HepG2 (cell line): Measurements from ENCODE around the gene TTLL7. TPM values are rescaled to one million over a fixed set of nuclear protein-coding genes. Genes with fewer than 3 reads are reported as not detected.

ENCODE experiments used
- ESRRA ChIP-seq: sonication (generic); formaldehyde crosslinking; IDR thresholded peaks from 2 replicates; pipeline ENCODE4 v1.5.1; 2020; ENCODE audit warnings: mild to moderate bottlenecking, low read depth, missing genetic modification reagents
- FOSL2 ChIP-seq: sonication (generic); formaldehyde crosslinking; IDR thresholded peaks from 2 replicates; pipeline ENCODE4 v1.4.0; 2020; ENCODE audit warnings: missing genetic modification reagents
- PAWR ChIP-seq: sonication (generic); formaldehyde crosslinking; IDR thresholded peaks from 2 replicates; pipeline ENCODE4 v1.4.0; 2020; ENCODE audit warnings: missing genetic modification reagents, mild to moderate bottlenecking, borderline replicate concordance
- RORA ChIP-seq: sonication (generic); formaldehyde crosslinking; IDR thresholded peaks from 2 replicates; pipeline ENCODE4 v1.5.0; 2020; ENCODE audit warnings: mild to moderate bottlenecking, missing genetic modification reagents, moderate library complexity
- SP2 ChIP-seq: sonication (generic); formaldehyde crosslinking; IDR thresholded peaks from 2 replicates; pipeline ENCODE4 v1.5.1; 2020; ENCODE audit warnings: mild to moderate bottlenecking, missing genetic modification reagents
- ZBTB7B ChIP-seq: sonication (generic); formaldehyde crosslinking; IDR thresholded peaks from 2 replicates; pipeline ENCODE4 v1.4.0; 2020; ENCODE audit warnings: missing genetic modification reagents
- ZNF124 ChIP-seq: sonication (generic); formaldehyde crosslinking; IDR thresholded peaks from 2 replicates; pipeline ENCODE4 v1.4.0; 2020; ENCODE audit warnings: missing genetic modification reagents
- ZNF331 ChIP-seq: sonication (generic); formaldehyde crosslinking; IDR thresholded peaks from 2 replicates; pipeline ENCODE4 v1.4.0; 2020; ENCODE audit warnings: missing genetic modification reagents
- polyA plus RNA-seq, 8 experiments: library from polyadenylated mRNA; depleted of rRNA in 3 of 8; stranded (reverse) in 7 of 8; unstranded in 1 of 8; fragments of >200 nt; fragmentation: Illumina TruSeq in 4 of 8; extraction: Trizol in 4 of 8; gene quantifications; 2 replicates each; pipeline versions ENCODE4 v1.2.1 to v1.2.3, GENCODE V29; 2011 to 2016; ENCODE audit warnings: low read depth in 4 of 8, missing spikeins in 1 of 8, mixed read lengths in 1 of 8; ENCODE audit not compliant: insufficient read depth in 1 of 8
- total RNA-seq, 5 experiments: library from RNA; depleted of rRNA; stranded (reverse); fragments of >200 nt; fragmentation: Illumina TruSeq; extraction: Trizol; gene quantifications; 2 replicates each; pipeline ENCODE4 v1.2.3, GENCODE V29; 2016; ENCODE audit warnings: low read depth in 1 of 5
- TF ChIP-seq, protein P1 (sequence below): sonication (generic); formaldehyde crosslinking; IDR thresholded peaks from 2 replicates; pipeline ENCODE4 v1.5.0; 2020; ENCODE audit warnings: mild to moderate bottlenecking, missing genetic modification reagents
- TF ChIP-seq, protein P2 (sequence below): sonication (generic); formaldehyde crosslinking; IDR thresholded peaks from one replicate; pipeline ENCODE4 v1.5.1; 2020; ENCODE audit warnings: mild to moderate bottlenecking, missing genetic modification reagents; ENCODE audit errors: not compliant biosample characterization
- TF ChIP-seq, protein P3 (sequence below): sonication (generic); formaldehyde crosslinking; IDR thresholded peaks from 2 replicates; pipeline ENCODE4 v1.5.1; 2020; ENCODE audit warnings: mild to moderate bottlenecking, missing genetic modification reagents
- TF ChIP-seq, protein P4 (sequence below): sonication (generic); formaldehyde crosslinking; IDR thresholded peaks from 2 replicates; pipeline ENCODE4 v1.5.0; 2020; ENCODE audit warnings: mild to moderate bottlenecking, missing genetic modification reagents, moderate library complexity

Gene TTLL7
- total and polyA plus RNA-seq, 2 of the 13 experiments (the other 11 are each of a cell fraction or from before 2014, with no cell fraction given): 0.07 to 0.22 TPM

DNA sequence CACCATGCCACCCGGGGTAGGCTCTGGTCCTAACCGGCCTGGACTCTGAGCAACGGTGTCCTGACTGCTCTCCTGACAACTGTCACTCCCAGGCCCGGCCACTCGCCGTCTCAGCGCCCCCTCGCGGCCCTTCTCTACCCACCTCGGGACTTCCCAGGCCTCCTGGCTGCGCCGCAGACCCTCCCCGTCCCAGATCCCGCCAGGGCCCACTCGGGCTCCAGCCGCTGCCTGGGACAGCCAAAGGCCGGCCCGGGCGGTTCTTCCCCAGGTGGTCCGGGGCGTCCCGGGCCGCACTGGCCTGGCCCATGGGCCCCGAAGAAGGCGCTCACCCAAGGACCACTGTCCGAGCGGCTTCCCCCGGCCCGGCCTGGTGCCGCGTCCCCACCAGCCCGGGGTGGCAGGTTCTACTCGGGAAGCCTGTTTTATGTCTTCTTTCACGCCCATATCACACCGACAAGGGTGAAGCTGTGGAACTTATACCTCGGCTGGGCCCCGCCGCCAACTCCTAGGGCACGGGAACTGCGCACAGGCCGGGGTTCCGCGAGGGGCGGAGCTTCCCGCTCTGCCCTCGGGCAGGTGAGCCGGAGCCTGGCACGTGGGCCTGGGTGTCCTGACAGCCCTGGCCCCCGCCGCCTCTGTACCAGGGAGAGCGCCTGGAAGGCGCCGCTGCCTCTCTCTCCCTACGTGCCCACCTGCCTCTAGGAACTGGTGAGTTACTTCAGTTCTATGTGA, 138.3 kb downstream of the TTLL7 start (continued):
- TF ChIP-seq, protein P1, sequence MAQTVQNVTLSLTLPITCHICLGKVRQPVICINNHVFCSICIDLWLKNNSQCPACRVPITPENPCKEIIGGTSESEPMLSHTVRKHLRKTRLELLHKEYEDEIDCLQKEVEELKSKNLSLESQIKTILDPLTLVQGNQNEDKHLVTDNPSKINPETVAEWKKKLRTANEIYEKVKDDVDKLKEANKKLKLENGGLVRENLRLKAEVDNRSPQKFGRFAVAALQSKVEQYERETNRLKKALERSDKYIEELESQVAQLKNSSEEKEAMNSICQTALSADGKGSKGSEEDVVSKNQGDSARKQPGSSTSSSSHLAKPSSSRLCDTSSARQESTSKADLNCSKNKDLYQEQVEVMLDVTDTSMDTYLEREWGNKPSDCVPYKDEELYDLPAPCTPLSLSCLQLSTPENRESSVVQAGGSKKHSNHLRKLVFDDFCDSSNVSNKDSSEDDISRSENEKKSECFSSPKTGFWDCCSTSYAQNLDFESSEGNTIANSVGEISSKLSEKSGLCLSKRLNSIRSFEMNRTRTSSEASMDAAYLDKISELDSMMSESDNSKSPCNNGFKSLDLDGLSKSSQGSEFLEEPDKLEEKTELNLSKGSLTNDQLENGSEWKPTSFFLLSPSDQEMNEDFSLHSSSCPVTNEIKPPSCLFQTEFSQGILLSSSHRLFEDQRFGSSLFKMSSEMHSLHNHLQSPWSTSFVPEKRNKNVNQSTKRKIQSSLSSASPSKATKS: no peak
- 0 out of 2 replicates have a peak, but pooled peaks have one; percentile 47 for TF ChIP-seq ZNF331 (CRISPR knock-in tag)
- TF ChIP-seq, protein P2, sequence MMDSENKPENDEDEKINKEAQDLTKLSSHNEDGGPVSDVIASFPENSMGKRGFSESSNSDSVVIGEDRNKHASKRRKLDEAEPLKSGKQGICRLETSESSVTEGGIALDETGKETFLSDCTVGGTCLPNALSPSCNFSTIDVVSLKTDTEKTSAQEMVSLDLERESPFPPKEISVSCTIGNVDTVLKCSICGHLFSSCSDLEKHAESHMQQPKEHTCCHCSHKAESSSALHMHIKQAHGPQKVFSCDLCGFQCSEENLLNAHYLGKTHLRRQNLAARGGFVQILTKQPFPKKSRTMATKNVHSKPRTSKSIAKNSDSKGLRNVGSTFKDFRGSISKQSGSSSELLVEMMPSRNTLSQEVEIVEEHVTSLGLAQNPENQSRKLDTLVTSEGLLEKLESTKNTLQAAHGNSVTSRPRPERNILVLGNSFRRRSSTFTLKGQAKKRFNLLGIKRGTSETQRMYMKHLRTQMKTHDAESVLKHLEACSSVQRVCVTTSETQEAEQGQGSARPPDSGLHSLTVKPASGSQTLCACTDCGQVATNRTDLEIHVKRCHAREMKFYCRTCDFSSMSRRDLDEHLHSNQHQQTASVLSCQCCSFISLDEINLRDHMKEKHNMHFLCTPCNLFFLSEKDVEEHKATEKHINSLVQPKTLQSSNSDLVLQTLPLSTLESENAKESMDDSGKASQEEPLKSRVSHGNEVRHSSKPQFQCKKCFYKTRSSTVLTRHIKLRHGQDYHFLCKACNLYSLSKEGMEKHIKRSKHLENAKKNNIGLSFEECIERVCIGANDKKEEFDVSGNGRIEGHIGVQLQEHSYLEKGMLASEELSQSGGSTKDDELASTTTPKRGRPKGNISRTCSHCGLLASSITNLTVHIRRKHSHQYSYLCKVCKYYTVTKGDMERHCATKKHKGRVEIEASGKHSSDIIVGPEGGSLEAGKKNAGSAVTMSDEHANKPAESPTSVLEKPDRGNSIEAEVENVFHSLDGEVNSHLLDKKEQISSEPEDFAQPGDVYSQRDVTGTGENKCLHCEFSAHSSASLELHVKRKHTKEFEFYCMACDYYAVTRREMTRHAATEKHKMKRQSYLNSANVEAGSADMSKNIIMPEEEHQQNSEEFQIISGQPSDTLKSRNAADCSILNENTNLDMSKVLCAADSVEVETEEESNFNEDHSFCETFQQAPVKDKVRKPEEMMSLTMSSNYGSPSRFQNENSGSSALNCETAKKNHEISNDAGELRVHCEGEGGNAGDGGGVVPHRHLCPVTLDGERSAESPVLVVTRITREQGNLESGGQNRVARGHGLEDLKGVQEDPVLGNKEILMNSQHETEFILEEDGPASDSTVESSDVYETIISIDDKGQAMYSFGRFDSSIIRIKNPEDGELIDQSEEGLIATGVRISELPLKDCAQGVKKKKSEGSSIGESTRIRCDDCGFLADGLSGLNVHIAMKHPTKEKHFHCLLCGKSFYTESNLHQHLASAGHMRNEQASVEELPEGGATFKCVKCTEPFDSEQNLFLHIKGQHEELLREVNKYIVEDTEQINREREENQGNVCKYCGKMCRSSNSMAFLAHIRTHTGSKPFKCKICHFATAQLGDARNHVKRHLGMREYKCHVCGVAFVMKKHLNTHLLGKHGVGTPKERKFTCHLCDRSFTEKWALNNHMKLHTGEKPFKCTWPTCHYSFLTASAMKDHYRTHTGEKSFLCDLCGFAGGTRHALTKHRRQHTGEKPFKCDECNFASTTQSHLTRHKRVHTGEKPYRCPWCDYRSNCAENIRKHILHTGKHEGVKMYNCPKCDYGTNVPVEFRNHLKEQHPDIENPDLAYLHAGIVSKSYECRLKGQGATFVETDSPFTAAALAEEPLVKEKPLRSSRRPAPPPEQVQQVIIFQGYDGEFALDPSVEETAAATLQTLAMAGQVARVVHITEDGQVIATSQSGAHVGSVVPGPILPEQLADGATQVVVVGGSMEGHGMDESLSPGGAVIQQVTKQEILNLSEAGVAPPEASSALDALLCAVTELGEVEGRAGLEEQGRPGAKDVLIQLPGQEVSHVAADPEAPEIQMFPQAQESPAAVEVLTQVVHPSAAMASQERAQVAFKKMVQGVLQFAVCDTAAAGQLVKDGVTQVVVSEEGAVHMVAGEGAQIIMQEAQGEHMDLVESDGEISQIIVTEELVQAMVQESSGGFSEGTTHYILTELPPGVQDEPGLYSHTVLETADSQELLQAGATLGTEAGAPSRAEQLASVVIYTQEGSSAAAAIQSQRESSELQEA: no peak
- no peak for TF ChIP-seq RORA
- TF ChIP-seq, protein P3, sequence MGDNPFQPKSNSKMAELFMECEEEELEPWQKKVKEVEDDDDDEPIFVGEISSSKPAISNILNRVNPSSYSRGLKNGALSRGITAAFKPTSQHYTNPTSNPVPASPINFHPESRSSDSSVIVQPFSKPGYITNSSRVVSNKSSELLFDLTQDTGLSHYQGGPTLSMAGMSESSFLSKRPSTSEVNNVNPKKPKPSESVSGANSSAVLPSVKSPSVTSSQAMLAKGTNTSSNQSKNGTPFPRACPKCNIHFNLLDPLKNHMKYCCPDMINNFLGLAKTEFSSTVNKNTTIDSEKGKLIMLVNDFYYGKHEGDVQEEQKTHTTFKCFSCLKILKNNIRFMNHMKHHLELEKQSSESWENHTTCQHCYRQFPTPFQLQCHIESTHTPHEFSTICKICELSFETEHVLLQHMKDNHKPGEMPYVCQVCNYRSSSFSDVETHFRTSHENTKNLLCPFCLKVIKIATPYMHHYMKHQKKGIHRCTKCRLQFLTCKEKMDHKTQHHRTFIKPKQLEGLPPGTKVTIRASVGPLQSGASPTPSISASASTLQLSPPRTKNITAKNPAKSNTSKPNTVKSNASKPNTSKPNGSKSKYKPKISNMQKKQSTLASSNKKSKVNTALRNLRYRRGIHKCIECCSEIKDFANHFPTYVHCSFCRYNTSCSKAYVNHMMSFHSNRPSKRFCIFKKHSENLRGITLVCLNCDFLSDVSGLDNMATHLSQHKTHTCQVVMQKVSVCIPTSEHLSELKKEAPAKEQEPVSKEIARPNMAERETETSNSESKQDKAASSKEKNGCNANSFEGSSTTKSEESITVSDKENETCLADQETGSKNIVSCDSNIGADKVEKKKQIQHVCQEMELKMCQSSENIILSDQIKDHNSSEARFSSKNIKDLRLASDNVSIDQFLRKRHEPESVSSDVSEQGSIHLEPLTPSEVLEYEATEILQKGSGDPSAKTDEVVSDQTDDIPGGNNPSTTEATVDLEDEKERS (CRISPR knock-in tag): no peak
- TF ChIP-seq ZBTB7B (CRISPR knock-in tag): no peak
- no peak for TF ChIP-seq ESRRA
- TF ChIP-seq FOSL2 (CRISPR knock-in tag): no peak
- TF ChIP-seq SP2: no peak
- TF ChIP-seq ZNF124: no peak
- no peak for TF ChIP-seq PAWR (CRISPR knock-in tag)
- TF ChIP-seq, protein P4, sequence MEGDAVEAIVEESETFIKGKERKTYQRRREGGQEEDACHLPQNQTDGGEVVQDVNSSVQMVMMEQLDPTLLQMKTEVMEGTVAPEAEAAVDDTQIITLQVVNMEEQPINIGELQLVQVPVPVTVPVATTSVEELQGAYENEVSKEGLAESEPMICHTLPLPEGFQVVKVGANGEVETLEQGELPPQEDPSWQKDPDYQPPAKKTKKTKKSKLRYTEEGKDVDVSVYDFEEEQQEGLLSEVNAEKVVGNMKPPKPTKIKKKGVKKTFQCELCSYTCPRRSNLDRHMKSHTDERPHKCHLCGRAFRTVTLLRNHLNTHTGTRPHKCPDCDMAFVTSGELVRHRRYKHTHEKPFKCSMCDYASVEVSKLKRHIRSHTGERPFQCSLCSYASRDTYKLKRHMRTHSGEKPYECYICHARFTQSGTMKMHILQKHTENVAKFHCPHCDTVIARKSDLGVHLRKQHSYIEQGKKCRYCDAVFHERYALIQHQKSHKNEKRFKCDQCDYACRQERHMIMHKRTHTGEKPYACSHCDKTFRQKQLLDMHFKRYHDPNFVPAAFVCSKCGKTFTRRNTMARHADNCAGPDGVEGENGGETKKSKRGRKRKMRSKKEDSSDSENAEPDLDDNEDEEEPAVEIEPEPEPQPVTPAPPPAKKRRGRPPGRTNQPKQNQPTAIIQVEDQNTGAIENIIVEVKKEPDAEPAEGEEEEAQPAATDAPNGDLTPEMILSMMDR (CRISPR knock-in tag): peak; percentile 75
